OCI-LY3 (cell line): ENCODE data around the gene GPR142.

Experiments used
- H2AFZ ChIP-seq: fragments of 200-600, 300-600 bp; shearing (Covaris generic); 2 replicates; pipeline ENCODE4 v1.6.0; 2014; ENCODE audit warnings: antibody characterized with exemption, low read depth, low read length
- H3K27ac ChIP-seq: fragments of 200-600, 300-600 bp; sonication (generic); 2 replicates; pipeline ENCODE4 v1.5.1; 2014; ENCODE audit warnings: mild to moderate bottlenecking, low read length, moderate library complexity, mixed read lengths
- H3K27me3 ChIP-seq: fragments of 200-600, 300-600 bp; sonication (generic); 2 replicates; pipeline ENCODE4 v1.6.1; 2014; ENCODE audit warnings: low read depth, low read length, mixed read lengths
- H3K36me3 ChIP-seq: fragments of 200-600, 300-600 bp; sonication (generic); replicated peaks from 2 replicates; pipeline ENCODE3; 2014; ENCODE audit warnings: low read depth, low read length, mixed read lengths
- H3K4me1 ChIP-seq: fragments of 300-600, 200-600 bp; sonication (generic); 2 replicates; pipeline ENCODE4 v1.6.1; 2014; ENCODE audit warnings: low read length, mixed read lengths
- H3K4me2 ChIP-seq: fragments of 200-600, 300-600 bp; sonication (generic); 2 replicates; pipeline ENCODE4 v1.6.1; 2014; ENCODE audit warnings: low read length, mixed read lengths
- H3K4me3 ChIP-seq: fragments of 300-600, 200-600 bp; sonication (generic); 2 replicates; pipeline ENCODE4 v1.5.1; 2014; ENCODE audit warnings: antibody characterized with exemption, mild to moderate bottlenecking, low read length, moderate library complexity
- H3K79me2 ChIP-seq: fragments of 300-600, 200-600 bp; shearing (Covaris generic); 2 replicates; pipeline ENCODE4 v1.6.1; 2014; ENCODE audit warnings: mild to moderate bottlenecking, low read length, mixed read lengths
- H3K9ac ChIP-seq: fragments of 300-600, 200-600 bp; shearing (Covaris generic); 2 replicates; pipeline ENCODE4 v1.6.0; 2014; ENCODE audit warnings: mild to moderate bottlenecking, low read length, moderate library complexity
- H3K9me3 ChIP-seq: fragments of 200-600, 300-600 bp; shearing (Covaris generic); 2 replicates; pipeline ENCODE4 v1.6.1; 2014; ENCODE audit warnings: low read length, mixed read lengths; ENCODE audit not compliant: insufficient read depth
- H4K20me1 ChIP-seq: fragments of 200-600, 300-600 bp; sonication (generic); 2 replicates; pipeline ENCODE4 v1.6.1; 2016; ENCODE audit warnings: low read length, mixed read lengths; ENCODE audit not compliant: insufficient read depth
- EZH2phosphoT487 ChIP-seq: fragments of 200-600 bp; shearing (Covaris generic); IDR thresholded peaks from 2 replicates; pipeline ENCODE4 v1.6.1; 2018; ENCODE audit warnings: antibody characterized with exemption, mixed run types, low read depth
- TF ChIP-seq, protein P1 (sequence below): fragments of 200-600, 300-600 bp; sonication (generic); IDR thresholded peaks from 2 replicates; pipeline ENCODE4 v1.5.1; 2014; ENCODE audit warnings: antibody characterized with exemption, low read length, low read depth

Gene GPR142

DNA sequence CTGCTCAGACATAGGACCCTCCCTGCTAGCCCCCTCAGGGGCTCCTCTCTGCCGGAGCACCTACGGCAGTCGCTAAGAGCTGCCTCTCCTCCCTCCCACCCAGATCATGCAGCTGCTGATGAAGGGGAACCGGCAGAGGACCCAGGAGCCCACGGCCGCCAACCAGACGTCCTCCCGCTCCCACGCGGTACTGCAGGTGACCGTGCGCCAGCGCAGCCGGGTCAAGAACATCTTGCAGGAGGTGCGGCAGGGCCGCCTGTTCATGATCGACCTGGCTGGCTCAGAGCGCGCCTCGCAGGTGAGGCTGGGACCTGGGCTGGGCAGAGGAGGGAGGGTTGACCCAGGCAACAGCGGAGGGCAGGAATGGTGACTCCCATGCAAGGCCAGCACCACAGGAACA lies 22.6 kb upstream of the GPR142 start:
- Histone ChIP-seq H2AFZ (no peak overlapping the region), H3K4me1 (no peaks in the 10 kb centered on the region), H4K20me1 (no peaks in the 10 kb centered on the region), H3K27me3 (no peaks in the 10 kb centered on the region; the same call in 1 of the 2 replicates), H3K79me2 (no peaks in the 10 kb centered on the region), H3K9me3 (no peaks in the 10 kb centered on the region), H3K4me3 (no peak overlapping the region), H3K36me3 (no peaks in the 10 kb centered on the region), H3K4me2 (no peak overlapping the region), H3K9ac (no peak overlapping the region), H3K27ac (no peak overlapping the region)
- TF ChIP-seq, protein P1, sequence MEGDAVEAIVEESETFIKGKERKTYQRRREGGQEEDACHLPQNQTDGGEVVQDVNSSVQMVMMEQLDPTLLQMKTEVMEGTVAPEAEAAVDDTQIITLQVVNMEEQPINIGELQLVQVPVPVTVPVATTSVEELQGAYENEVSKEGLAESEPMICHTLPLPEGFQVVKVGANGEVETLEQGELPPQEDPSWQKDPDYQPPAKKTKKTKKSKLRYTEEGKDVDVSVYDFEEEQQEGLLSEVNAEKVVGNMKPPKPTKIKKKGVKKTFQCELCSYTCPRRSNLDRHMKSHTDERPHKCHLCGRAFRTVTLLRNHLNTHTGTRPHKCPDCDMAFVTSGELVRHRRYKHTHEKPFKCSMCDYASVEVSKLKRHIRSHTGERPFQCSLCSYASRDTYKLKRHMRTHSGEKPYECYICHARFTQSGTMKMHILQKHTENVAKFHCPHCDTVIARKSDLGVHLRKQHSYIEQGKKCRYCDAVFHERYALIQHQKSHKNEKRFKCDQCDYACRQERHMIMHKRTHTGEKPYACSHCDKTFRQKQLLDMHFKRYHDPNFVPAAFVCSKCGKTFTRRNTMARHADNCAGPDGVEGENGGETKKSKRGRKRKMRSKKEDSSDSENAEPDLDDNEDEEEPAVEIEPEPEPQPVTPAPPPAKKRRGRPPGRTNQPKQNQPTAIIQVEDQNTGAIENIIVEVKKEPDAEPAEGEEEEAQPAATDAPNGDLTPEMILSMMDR: no peak
- TF ChIP-seq EZH2phosphoT487: no peak

DNA sequence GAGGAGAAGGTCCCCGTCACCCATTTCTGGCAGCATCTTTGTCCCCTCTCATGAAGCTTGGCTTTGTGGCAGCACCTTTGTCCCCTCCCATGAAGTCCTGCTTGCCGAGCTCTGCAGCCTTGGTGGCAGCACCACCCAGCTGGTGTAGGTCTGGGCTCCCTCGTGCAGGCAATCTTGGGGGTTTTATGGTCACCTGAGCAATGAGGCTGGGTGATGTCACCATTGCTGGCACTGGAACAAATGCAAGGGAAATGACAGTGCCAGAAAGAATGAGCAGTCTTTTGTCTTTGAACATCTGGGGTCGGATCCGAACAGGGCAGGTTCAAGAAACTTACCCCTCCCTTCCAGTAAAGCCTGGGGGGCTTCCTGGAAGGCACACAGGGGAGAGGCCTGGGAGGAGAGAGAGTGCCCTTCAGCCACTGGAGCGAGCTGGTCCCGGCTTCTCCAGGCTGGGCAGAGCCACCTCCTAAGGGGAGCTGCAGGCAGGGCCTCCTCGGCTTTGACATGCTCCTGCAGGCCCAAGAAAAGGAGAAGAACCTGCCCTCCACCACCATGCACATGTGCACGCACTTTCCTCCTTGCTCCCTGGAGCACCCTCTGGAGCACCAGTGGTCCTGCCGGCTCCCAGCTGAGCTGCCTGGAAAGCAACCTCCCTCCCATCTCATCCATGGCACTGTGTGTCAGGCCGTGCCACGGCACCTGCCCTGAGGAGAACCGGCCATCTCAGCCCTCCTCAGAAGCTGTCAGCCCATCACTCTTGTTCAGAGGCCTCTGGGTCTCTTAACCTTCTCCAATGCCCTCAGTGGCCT lies 21.7 kb upstream of the GPR142 start:
- Histone ChIP-seq H3K9ac (no peak overlapping the region), H3K36me3 (no peaks in the 10 kb centered on the region), H3K9me3 (no peaks in the 10 kb centered on the region), H2AFZ (no peak overlapping the region), H3K27ac (no peak overlapping the region), H4K20me1 (no peaks in the 10 kb centered on the region), H3K79me2 (no peaks in the 10 kb centered on the region), H3K4me3 (no peak overlapping the region), H3K4me1 (no peaks in the 10 kb centered on the region), H3K4me2 (no peak overlapping the region), H3K27me3 (no peaks in the 10 kb centered on the region; the same call in 1 of the 2 replicates)
- TF ChIP-seq EZH2phosphoT487: no peak
- TF ChIP-seq, protein P1: no peak

DNA sequence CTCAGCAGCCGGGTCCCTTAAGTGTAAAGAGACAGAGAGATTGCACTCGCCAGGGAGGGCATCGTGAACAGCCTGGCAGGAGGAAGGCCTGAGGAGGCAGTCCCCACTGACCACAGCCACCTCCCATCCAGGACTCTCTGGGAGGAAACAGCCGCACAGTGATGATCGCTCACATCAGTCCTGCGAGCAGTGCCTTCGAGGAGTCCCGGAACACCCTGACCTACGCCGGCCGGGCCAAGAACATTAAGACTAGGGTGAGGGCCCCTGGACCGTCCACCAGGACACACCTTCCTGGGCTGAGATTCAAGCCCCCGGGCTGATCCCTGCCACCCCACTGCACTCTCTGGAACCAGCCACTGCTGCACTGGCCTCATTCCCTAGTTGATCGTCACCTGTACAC lies 19.7 kb upstream of the GPR142 start:
- Histone ChIP-seq H3K36me3 (no peaks in the 10 kb centered on the region), H3K4me1 (no peaks in the 10 kb centered on the region), H2AFZ (no peak overlapping the region), H3K9ac (no peak overlapping the region), H3K4me2 (no peak overlapping the region), H3K27ac (no peak overlapping the region), H3K4me3 (no peak overlapping the region), H4K20me1 (no peaks in the 10 kb centered on the region), H3K27me3 (no peaks in the 10 kb centered on the region), H3K79me2 (no peaks in the 10 kb centered on the region), H3K9me3 (no peaks in the 10 kb centered on the region)
- TF ChIP-seq, protein P1: no peak
- no peak for TF ChIP-seq EZH2phosphoT487

DNA sequence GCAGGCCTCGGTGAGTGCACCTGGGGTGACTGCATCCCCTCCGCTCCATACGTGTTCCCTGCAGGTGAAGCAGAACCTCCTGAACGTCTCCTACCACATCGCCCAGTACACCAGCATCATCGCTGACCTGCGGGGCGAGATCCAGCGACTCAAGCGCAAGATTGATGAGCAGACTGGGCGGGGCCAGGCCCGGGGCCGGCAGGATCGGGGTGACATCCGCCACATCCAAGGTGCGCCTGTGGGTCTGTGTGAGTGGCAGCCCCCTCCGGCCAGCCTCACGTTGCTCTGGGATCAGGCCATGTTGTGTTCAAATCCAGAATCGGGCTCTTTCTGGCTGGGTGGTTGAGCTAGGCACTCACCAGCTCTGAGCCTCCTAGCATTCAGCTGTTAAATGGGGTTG lies 18.2 kb upstream of the GPR142 start:
- H4K20me1 ChIP-seq: no peaks in the 10 kb centered on the region
- H3K27me3 ChIP-seq: no peaks in the 10 kb centered on the region; the same call in 1 of the 2 replicates
- H3K79me2 ChIP-seq: no peaks in the 10 kb centered on the region
- no peak overlapping the region for H3K9ac ChIP-seq
- no peak for TF ChIP-seq EZH2phosphoT487
- TF ChIP-seq, protein P1: no peak
- H3K4me3 ChIP-seq: no peak overlapping the region
- H3K4me1 ChIP-seq: no peaks in the 10 kb centered on the region
- no peak overlapping the region for H3K4me2 ChIP-seq
- no peaks in the 10 kb centered on the region for H3K36me3 ChIP-seq
- H2AFZ ChIP-seq: no peak overlapping the region
- H3K9me3 ChIP-seq: no peaks in the 10 kb centered on the region
- no peak overlapping the region for H3K27ac ChIP-seq
